Liver (tissue), 9 donors: ENCODE measurements around the gene LKAAEAR1. TPM values are rescaled to one million over a fixed set of nuclear protein-coding genes. Genes with fewer than 3 reads are reported as not detected.
"Not testable (repeated sequence)": the region's sequence is repeated elsewhere in the genome, so short reads cannot be mapped to it uniquely, and the experiment has no call there.

Source experiments
- DNase-seq: peaks from one replicate; pipeline ENCODE4 v3.0.0-alpha.2; 2017; ENCODE audit warnings: low spot score
- H3K27ac ChIP-seq, 2 donors: one replicate each; pipeline ENCODE4 v1.7.0; 2013; ENCODE audit warnings: inconsistent platforms in 2 of 2, low read length in 2 of 2, control low read depth in 1 of 2, low read depth in 1 of 2, mild to moderate bottlenecking in 1 of 2
- H3K27me3 ChIP-seq, 4 donors: one replicate each; pipeline versions ENCODE4 v1.6.1 to v1.7.0; 2013; ENCODE audit warnings: low read length in 3 of 4, inconsistent platforms in 1 of 4, mild to moderate bottlenecking in 1 of 4, moderate library complexity in 1 of 4; ENCODE audit not compliant: control insufficient read depth in 4 of 4, insufficient read depth in 4 of 4
- H3K36me3 ChIP-seq, 4 donors: one replicate each; pipeline versions ENCODE4 v1.6.1 to v1.7.0; 2013; ENCODE audit warnings: low read length in 3 of 4, mild to moderate bottlenecking in 3 of 4, low read depth in 1 of 4, moderate library complexity in 1 of 4; ENCODE audit not compliant: control insufficient read depth in 4 of 4, insufficient read depth in 3 of 4
- H3K4me1 ChIP-seq, 4 donors: one replicate each; pipeline versions ENCODE4 v1.6.1 to v1.7.0; 2013; ENCODE audit warnings: low read length in 3 of 4, mild to moderate bottlenecking in 3 of 4, moderate library complexity in 1 of 4; ENCODE audit not compliant: control insufficient read depth in 4 of 4, insufficient read depth in 4 of 4
- H3K4me3 ChIP-seq, 3 donors: one replicate each; pipeline versions ENCODE4 v1.6.1 to v1.7.0; 2013; ENCODE audit warnings: low read length in 3 of 3, control low read depth in 1 of 3, low read depth in 1 of 3, mild to moderate bottlenecking in 1 of 3
- H3K9ac ChIP-seq, 2 donors: one replicate each; pipeline ENCODE4 v1.7.0; 2013; ENCODE audit warnings: low read length in 2 of 2, mild to moderate bottlenecking in 2 of 2, moderate library complexity in 2 of 2, control low read depth in 1 of 2, low read depth in 1 of 2
- H3K9me3 ChIP-seq, 4 donors: one replicate each; pipeline versions ENCODE4 v1.6.1 to v1.7.0; 2013; ENCODE audit warnings: low read length in 3 of 4; ENCODE audit not compliant: control insufficient read depth in 4 of 4
- ATF3 ChIP-seq: IDR thresholded peaks from 2 replicates; pipeline ENCODE4 v1.6.1; 2016; ENCODE audit warnings: antibody characterized with exemption
- CTCF ChIP-seq: fragments of 150-350 bp; IDR thresholded peaks from 2 replicates; pipeline ENCODE4 v1.5.1; 2017; ENCODE audit warnings: improper control_type of control experiment, low read depth, low read length; ENCODE audit not compliant: missing input control
- EGR1 ChIP-seq, 2 donors: IDR thresholded peaks; 2 replicates each; pipeline ENCODE4 v1.6.1; 2016 to 2018; ENCODE audit warnings: antibody characterized with exemption in 2 of 2, low read depth in 2 of 2
- FOXA1 ChIP-seq: IDR thresholded peaks from 2 replicates; pipeline ENCODE4 v1.6.1; 2016; ENCODE audit warnings: antibody characterized with exemption
- FOXA2 ChIP-seq: IDR thresholded peaks from 2 replicates; pipeline ENCODE4 v1.6.1; 2016; ENCODE audit warnings: antibody characterized with exemption
- GABPA ChIP-seq, 2 donors: IDR thresholded peaks in 1 of 2; conservative IDR thresholded peaks in 1 of 2; 2 replicates each; pipeline ENCODE4 v1.6.1; 2016; ENCODE audit warnings: antibody characterized with exemption in 2 of 2, mild to moderate bottlenecking in 1 of 2, moderate library complexity in 1 of 2
- HNF4A ChIP-seq, 2 donors: conservative IDR thresholded peaks; 2 replicates each; pipeline ENCODE4 v1.6.1; 2016; ENCODE audit warnings: antibody characterized with exemption in 2 of 2, mild to moderate bottlenecking in 2 of 2
- HNF4G ChIP-seq: IDR thresholded peaks from 2 replicates; pipeline ENCODE4 v1.6.1; 2016; ENCODE audit warnings: antibody characterized with exemption
- JUND ChIP-seq, 2 donors: IDR thresholded peaks; 2 replicates each; pipeline ENCODE4 v1.6.1; 2016; ENCODE audit warnings: antibody characterized with exemption in 2 of 2
- NR2F2 ChIP-seq: IDR thresholded peaks from 2 replicates; pipeline ENCODE4 v1.6.1; 2016; ENCODE audit warnings: antibody characterized with exemption
- RAD21 ChIP-seq, 2 donors: IDR thresholded peaks; 2 replicates each; pipeline ENCODE4 v1.6.1; 2016; ENCODE audit warnings: antibody characterized with exemption in 2 of 2, mild to moderate bottlenecking in 2 of 2
- REST ChIP-seq: IDR thresholded peaks from 2 replicates; pipeline ENCODE4 v1.6.1; 2016; ENCODE audit warnings: antibody characterized with exemption, mild to moderate bottlenecking
- RXRA ChIP-seq, 2 donors: IDR thresholded peaks; 2 replicates each; pipeline ENCODE4 v1.6.1; 2017 to 2018; ENCODE audit warnings: antibody characterized with exemption in 2 of 2, mild to moderate bottlenecking in 1 of 2
- SP1 ChIP-seq: IDR thresholded peaks from 2 replicates; pipeline ENCODE4 v1.6.1; 2018; ENCODE audit warnings: antibody characterized with exemption, mild to moderate bottlenecking
- TAF1 ChIP-seq: conservative IDR thresholded peaks from 2 replicates; pipeline ENCODE4 v1.6.1; 2016; ENCODE audit warnings: antibody characterized with exemption, mild to moderate bottlenecking
- YY1 ChIP-seq: IDR thresholded peaks from 2 replicates; pipeline ENCODE4 v1.6.1; 2016; ENCODE audit warnings: antibody characterized with exemption, mild to moderate bottlenecking
- WGBS: extraction: QIAGEN DNeasy Blood & Tissue Kit; methylation state at CpG from one replicate; pipeline ENCODE4 v1.1.7; 2013; 5-methylcytosine and 5-hydroxymethylcytosine counted together
- polyA plus RNA-seq, 2 donors: library from polyadenylated mRNA; stranded (reverse) in 1 of 2; unstranded in 1 of 2; fragments of 200-250 nt in 1 of 2; fragments of >200 nt in 1 of 2; fragmentation: Nextera tagmentation in 1 of 2; extraction: Ambion mirVana in 1 of 2; gene quantifications; one replicate each; pipeline versions ENCODE4 v1.2.1 to v1.2.3, GENCODE V29; 2013 to 2015
- total RNA-seq, 2 donors: library from RNA; depleted of rRNA; stranded (reverse); fragments of >200 nt; gene quantifications; one replicate each; pipeline ENCODE4 v1.2.3, GENCODE V29; 2014
- TF ChIP-seq, protein P1 (sequence below): IDR thresholded peaks from 2 replicates; pipeline ENCODE4 v1.6.1; 2016; ENCODE audit warnings: antibody characterized with exemption
- TF ChIP-seq, protein P2 (sequence below): IDR thresholded peaks from 2 replicates; pipeline ENCODE4 v1.6.1; 2016; ENCODE audit warnings: antibody characterized with exemption
- donor health status: healthy.
- donor health status: healthy.
- donor health status: healthy.
- donor health status: healthy.
- donor health status: healthy.

LKAAEAR1 gene
- total and polyA plus RNA-seq, 4 donors, result 0.08 TPM; not detected in 3

- Histone ChIP-seq H3K4me1 (peaks cover 0 to 4% (median under 1%) of the 10 kb centered on the region in 4 donors), H3K27me3 (peaks cover 0 to 3% (median 1%) of the 10 kb centered on the region in 4 donors), H3K36me3 (no peaks in the 10 kb centered on the region), H3K9ac (no peak overlapping the region), H3K9me3 (no peaks in the 10 kb centered on the region), H3K4me3 (no peak overlapping the region), H3K27ac (no peak overlapping the region)
- 81% methylated on average over 8 of the region's 8 CpGs for WGBS
- no peak for DNase-seq
- TF ChIP-seq JUND (IDR thresholded peaks at IDR 0.05) (no peak), HNF4G (no peak), SP1 (no peak), NR2F2 (no peak), REST (no peak), YY1 (no peak), GABPA (IDR thresholded peaks at IDR 0.05 in 1 of 2, conservative IDR thresholded peaks at IDR 0.05 in 1 of 2) (no peak), HNF4A (conservative IDR thresholded peaks at IDR 0.05) (no peak), FOXA1 (no peak), CTCF (no peak), ATF3 (no peak), EGR1 (IDR thresholded peaks at IDR 0.05; ENCODE audit: low read depth in 2 of 2) (no peak), TAF1 (no peak), FOXA2 (no peak), RXRA (IDR thresholded peaks at IDR 0.05) (no peak), RAD21 (IDR thresholded peaks at IDR 0.05) (no peak)
- TF ChIP-seq, protein P1, sequence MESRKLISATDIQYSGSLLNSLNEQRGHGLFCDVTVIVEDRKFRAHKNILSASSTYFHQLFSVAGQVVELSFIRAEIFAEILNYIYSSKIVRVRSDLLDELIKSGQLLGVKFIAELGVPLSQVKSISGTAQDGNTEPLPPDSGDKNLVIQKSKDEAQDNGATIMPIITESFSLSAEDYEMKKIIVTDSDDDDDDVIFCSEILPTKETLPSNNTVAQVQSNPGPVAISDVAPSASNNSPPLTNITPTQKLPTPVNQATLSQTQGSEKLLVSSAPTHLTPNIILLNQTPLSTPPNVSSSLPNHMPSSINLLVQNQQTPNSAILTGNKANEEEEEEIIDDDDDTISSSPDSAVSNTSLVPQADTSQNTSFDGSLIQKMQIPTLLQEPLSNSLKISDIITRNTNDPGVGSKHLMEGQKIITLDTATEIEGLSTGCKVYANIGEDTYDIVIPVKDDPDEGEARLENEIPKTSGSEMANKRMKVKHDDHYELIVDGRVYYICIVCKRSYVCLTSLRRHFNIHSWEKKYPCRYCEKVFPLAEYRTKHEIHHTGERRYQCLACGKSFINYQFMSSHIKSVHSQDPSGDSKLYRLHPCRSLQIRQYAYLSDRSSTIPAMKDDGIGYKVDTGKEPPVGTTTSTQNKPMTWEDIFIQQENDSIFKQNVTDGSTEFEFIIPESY, result no peak
- TF ChIP-seq, protein P2, sequence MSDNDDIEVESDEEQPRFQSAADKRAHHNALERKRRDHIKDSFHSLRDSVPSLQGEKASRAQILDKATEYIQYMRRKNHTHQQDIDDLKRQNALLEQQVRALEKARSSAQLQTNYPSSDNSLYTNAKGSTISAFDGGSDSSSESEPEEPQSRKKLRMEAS, result no peak
These were observed 35.1 kb upstream of the LKAAEAR1 start for GRCh38 chr20:64119301-64119680.

DNA sequence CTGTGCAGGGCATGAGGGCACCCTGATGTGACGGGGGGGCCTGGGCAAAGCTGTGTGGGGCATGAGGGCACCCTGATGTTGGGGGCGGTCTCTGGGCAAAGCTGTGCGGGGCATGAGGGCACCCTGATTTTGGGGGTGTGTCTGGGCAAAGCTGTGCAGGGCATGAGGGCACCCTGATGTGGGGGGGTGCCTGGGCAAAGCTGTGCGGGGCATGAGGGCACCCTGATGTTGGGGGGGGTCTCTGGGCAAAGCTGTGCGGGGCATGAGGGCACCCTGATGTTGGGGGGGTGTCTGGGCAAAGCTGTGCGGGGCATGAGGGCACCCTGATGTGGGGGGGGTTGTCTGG is 33.2 kb upstream of the LKAAEAR1 start:
- not testable (repeated sequence) for H3K36me3 ChIP-seq, H3K9me3 ChIP-seq, H3K4me3 ChIP-seq, H3K9ac ChIP-seq, H3K27me3 ChIP-seq, H3K27ac ChIP-seq, H3K4me1 ChIP-seq, DNase-seq
- 62% methylated on average over 6 of the region's 6 CpGs for WGBS
